GM18909 (cell line): ENCODE results near the gene SPRYD4.

Source experiments
- ATAC-seq: cut with Tn5 transposase; IDR thresholded peaks from one replicate; pipeline ENCODE4 v1.9.1; 2021; ENCODE audit warnings: mild to moderate bottlenecking; ENCODE audit not compliant: unreplicated experiment, poor library complexity

SPRYD4 gene

DNA sequence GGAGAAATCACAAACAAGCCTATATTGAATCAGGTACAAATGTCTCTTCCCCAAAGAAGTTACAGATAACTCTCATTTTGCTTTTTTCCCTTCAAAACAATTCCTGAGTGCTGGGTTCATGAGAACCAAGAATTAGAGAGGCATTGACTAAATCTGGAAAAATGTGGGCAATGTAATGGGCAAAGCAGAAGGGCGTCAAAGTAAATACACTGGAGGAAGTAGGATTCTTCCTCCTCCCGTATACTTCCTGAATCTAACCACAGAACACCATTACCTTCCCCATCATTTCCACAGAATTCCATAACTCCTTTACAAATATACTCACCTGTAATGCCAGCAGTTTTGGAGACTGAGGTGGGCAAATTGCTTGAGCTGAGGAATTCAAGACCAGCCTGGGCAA is 50.2 kb downstream of the SPRYD4 start:
- ATAC-seq, result no peak

DNA sequence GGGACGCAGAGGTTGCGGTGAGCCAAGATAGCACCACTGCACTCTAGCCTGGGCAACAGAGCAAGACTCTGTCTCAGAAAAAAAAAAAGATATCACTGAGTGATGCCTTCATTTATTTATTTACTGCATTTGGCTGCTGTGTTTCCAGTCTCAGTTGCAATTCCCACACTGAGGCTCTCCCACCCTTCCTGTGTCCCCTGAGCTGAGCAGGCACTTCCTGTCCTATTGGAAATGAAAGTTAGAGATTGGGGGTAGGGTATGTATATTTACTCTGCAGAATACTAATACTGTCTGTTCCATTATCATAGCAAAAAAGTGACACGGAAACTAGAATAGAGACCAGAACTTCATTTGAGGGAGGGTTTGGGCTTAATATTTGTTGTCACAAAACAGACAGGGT is 51.7 kb downstream of the SPRYD4 start:
- ATAC-seq, result no peak

DNA sequence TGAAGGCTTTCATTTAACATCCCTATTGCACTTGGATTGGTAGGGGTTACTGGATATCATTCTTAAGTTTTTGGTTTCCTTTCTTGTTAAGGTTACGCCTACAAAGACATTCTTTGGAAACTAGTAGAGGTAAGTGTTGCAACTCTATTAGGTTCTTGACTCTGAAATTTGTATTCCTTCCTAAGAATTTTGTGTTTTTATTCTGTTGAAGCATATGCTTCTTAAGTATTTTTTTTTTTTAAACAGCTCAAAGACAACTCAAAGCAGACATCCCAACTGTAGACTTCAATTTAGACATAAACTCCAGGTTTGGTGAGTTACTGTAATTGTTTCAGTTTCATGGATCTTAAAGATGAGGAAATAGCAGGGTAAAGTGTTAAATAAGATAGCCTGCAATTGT is 52.1 kb downstream of the SPRYD4 start:
- ATAC-seq, result no peak

DNA sequence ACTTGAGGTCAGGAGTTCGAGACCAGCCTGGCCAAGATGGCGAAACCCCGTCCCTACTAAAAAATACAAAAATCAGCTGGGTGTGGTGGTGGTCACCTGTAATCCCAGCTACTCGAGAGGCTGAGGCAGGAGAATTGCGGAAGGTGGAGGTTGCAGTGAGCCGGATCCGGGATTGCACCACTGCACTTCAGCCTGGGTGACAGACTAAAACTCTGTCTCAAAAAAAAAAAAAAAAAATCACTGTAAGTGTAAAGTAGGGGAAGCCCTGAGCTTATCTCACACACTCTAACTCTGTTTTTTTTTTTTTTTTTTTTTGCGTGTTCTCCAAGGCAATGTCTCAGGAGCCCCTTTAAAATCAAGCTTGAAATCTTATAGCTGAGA is 52.8 kb downstream of the SPRYD4 start:
- ATAC-seq, result peak; percentile 3

DNA sequence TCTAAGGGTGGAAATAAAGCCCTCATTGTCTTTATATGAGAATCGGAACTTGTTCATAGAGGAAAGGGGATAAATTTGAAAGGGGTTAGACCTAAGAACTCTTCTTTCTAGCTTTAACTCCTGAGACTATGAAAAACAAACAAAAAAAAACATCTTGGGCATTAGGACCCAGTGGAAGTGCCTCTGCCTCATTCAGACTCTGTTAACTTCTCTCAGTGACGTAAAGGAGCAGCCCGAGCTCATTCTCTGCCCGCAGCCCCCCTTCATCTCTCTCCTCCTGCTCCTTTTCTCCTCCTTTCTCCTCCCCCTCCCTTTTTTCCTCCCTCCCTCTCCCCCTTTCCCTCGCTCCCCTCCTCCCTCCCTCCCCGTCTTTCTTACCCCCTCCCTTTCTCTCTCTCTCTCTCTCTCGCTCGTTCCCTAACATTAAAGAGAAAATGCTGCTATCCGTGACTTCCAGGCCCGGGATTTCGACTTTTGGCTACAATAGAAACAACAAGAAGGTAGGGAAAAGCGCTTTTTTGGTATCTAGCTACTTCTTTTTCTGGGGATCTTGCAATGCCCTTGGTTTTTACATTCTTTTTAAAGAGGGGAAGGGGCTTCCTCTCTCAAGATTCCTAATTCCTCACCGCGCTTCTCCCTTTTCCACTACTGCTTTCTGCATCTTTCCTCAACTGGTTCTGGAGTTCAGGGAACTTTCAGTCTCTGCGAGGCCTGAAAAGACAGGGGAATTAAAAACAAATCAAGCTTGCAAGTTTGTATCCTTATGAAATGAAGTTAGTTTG is 53.4 kb downstream of the SPRYD4 start, which contains the start of gene RBMS2:
Gene RBMS2, plus strand, starts transcription at position 231 of the 782 bp plus-strand sequence. Its CDS starts 204 bp downstream, at position 435.
- ATAC-seq, result peak; percentile 67

DNA sequence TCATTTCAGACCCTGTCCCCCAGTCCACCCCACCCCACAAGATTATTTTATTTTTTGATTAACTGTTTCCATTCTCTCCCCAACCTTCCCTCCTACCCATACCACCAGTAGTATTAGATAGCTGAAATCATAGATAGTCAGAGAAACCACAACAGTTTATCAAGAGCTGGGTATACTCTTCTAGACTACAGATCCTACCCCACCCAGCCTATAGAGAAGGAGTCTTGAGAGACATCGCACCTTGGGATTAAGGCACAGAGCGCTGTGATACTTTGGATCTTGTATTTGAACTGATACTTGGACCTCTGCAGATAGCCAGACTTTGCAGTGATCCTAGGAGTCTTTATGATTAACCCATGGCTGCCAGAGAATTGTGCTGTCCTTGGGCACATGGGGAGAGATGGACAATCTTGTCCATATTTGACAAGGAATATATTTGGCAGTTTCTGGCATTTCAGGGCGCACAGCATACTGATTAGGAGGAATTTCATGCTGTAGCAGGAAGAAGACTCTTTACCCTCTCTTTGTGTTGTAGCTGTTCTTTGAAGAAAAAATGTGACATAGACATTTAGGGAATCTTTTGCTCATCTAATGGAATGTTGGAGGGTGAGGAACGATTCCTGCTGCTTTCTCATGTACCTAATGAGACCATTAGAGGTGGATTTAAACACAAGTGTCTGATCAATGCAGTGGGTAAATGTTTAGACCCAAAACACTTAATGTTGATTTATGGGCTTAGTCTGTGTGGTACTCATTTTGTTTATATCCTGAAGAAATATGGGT is 54.2 kb downstream of the SPRYD4 start:
- no peak for ATAC-seq

DNA sequence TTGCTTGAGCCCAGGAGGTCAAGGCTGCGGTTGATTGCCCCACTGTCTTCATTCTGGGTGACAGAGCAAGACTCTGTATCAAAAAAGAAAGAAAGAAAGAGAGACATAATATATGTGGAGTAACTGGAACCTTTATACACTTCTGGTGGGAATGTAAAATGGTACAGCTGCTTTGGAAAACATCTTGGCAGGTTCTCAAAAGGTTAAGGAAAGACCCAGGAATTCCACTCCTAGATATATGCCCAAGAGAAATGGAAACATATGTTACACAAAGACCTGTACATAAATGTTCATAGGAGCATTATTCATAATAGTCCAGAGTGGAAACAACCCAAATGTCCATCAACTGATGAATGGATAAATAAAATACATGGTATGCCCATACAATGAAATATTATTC is 60.5 kb downstream of the SPRYD4 start:
- ATAC-seq, result no peak
